Measurements from ENCODE around the gene THAP3. TPM values are rescaled to one million over a fixed set of nuclear protein-coding genes. Genes with fewer than 3 reads are reported as not detected.
A peak's percentile ranks its signal among the peaks of the same experiment; 100 is the strongest.

THAP3 gene
- total and polyA plus RNA-seq, 2 experiments from 2014 or later: 15.1 to 23.8 TPM

- Histone ChIP-seq H2AFZ (peak overlapping the region; percentile 1; the same call in 1 of the 2 replicates), H3K4me3 (peak overlapping the region; percentile 98), H3K79me2 (replicated peaks; ENCODE audit: insufficient read depth) (peaks cover 36% of the 10 kb centered on the region), H3K4me1 (ENCODE audit: insufficient read depth) (peaks cover 9% of the 10 kb centered on the region), H3F3A (replicated peaks; ENCODE audit: low read depth) (peaks cover 10% of the 10 kb centered on the region; the same call in 1 of the 2 replicates), H4K20me1 (replicated peaks; ENCODE audit: insufficient read depth) (peaks cover 22% of the 10 kb centered on the region), H3K9me2 (ENCODE audit: insufficient read depth) (no peaks in the 10 kb centered on the region), H3K27ac (ENCODE audit: low read depth) (peak overlapping the region; percentile 94), H3K4me2 (peak overlapping the region; percentile 81), H3K27me3 (ENCODE audit: insufficient read depth) (peaks cover 5% of the 10 kb centered on the region; the same call in 1 of the 2 replicates), H3K36me3 (ENCODE audit: insufficient read depth) (no peaks in the 10 kb centered on the region)
- peaks cover 20% of the 10 kb centered on the region for H3K27me3 Mint-ChIP-seq (ENCODE audit: insufficient read depth, low read depth, poor library complexity)
- H3K9me3 Mint-ChIP-seq: no peaks in the 10 kb centered on the region
- peaks cover 20% of the 10 kb centered on the region for H3K4me1 Mint-ChIP-seq
- TF ChIP-seq CREB1 (CRISPR knock-in tag; IDR thresholded peaks at IDR 0.05; ENCODE audit: low read depth) (no peak), STAT1 (IDR thresholded peaks at IDR 0.05; ENCODE audit: unreplicated experiment) (no peak), CTCF (conservative IDR thresholded peaks at IDR 0.05; ENCODE audit: low read depth in 2 of 2) (no peak), ZNF462 (CRISPR knock-in tag; IDR thresholded peaks at IDR 0.05) (no peak), EZH2 (IDR thresholded peaks at IDR 0.05; ENCODE audit: low read depth, unreplicated experiment) (no peak), JUNB (IDR thresholded peaks at IDR 0.05; ENCODE audit: unreplicated experiment) (no peak), NANOG (IDR thresholded peaks at IDR 0.05; ENCODE audit: borderline replicate concordance) (no peak), EZH2phosphoT487 (IDR thresholded peaks at IDR 0.05; ENCODE audit: unreplicated experiment) (no peak), ETS1 (IDR thresholded peaks at IDR 0.05) (no peak), ZNF331 (CRISPR knock-in tag; IDR thresholded peaks at IDR 0.05; ENCODE audit: low read depth) (no peak), REST (IDR thresholded peaks at IDR 0.05; ENCODE audit: unreplicated experiment) (no peak)
- ATAC-seq (peak; percentile 8), DNase-seq (ENCODE audit: low spot score) (peak; percentile 64)
- H3K27ac Mint-ChIP-seq: peak overlapping the region; percentile 97
- H3K4me3 Mint-ChIP-seq: peak overlapping the region; percentile 73
- peaks cover 24% of the 10 kb centered on the region; the same call in 2 of the 3 replicates for H3K36me3 Mint-ChIP-seq (ENCODE audit: low read depth)
Observed at GRCh38 chr1:6603238-6603914, 21.3 kb upstream of the THAP3 start.

Measured in GM23338 (cell line).